GM10847 (cell line): Measurements from ENCODE around the gene SELENOH.

Experiments
- POLR2A ChIP-seq: IDR thresholded peaks from 2 replicates; pipeline ENCODE4 v1.6.1; 2011; ENCODE audit not compliant: insufficient read length; ENCODE audit errors: extremely low read depth

SELENOH gene, protein sequence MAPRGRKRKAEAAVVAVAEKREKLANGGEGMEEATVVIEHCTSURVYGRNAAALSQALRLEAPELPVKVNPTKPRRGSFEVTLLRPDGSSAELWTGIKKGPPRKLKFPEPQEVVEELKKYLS

DNA sequence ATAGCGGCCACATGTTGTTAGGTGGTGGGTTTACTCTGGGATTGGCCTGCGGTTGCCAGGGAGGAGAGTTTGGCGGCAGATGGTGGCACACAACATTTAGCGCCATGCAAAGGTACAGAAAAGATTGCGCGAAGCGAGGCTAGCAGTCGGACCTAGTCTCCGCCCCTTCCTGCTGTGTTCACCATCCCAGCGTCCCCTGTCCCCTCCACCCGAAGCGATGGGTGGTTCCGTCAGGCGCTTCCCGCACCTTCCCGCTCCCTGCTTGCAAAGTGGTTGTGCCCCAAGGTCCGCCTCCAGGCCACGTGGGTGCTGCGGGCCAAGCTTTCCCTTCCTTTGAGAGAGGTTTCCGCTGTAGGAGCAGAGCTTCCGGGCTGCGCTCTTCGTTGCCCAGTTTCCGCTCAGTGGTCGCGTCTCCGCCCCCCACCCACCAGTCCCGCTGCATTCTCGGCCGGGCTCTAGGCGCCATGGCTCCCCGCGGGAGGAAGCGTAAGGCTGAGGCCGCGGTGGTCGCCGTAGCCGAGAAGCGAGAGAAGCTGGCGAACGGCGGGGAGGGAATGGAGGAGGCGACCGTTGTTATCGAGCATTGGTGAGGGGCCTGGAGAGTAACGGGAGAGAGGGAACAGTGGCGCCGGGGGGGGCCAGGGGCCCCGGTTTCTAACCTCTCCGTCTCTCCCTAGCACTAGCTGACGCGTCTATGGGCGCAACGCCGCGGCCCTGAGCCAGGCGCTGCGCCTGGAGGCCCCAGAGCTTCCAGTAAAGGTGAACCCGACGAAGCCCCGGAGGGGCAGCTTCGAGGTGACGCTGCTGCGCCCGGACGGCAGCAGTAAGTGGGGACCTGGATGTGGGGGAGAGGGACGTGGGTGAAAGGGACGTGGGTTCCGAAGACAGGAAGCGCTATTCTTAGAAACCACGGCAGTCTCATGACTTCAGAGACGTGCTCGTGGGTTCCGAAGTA, at the start of gene SELENOH:
SELENOH (plus strand) TSS at position 360 of the 955 bp plus-strand sequence; CDS start at position 465, 105 bp downstream.
- peak; percentile 80 for TF ChIP-seq POLR2A

DNA sequence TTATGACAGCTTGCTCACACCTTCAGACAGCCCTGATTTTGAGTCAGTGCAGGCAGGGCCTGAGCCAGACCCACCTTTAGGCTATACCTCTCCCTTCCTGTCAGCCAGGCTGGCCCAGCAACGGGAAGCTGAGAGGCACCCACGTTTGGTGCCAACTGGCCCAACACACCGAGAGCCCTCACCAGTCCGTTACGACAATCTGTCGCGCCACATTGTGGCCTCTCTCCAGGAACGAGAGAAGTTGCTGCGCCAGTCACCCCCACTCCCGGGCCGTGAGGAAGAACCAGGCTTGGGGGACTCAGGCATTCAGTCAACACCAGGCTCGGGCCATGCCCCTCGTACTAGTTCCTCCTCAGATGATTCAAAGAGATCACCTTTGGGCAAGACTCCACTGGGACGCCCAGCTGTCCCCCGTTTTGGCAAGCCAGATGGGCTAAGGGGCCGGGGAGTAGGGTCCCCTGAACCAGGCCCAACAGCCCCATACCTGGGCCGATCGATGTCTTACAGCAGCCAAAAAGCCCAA, 42.4 kb upstream of the SELENOH start:
- no peak for TF ChIP-seq POLR2A

GRCh38 chr11:57699813-57700212, 41.5 kb upstream of the SELENOH start:
- no peak for TF ChIP-seq POLR2A

GRCh38 chr11:57700425-57700824, 40.9 kb upstream of the SELENOH start:
- no peak for TF ChIP-seq POLR2A

GRCh38 chr11:57703341-57703740, 38.0 kb upstream of the SELENOH start:
- TF ChIP-seq POLR2A = no peak

DNA sequence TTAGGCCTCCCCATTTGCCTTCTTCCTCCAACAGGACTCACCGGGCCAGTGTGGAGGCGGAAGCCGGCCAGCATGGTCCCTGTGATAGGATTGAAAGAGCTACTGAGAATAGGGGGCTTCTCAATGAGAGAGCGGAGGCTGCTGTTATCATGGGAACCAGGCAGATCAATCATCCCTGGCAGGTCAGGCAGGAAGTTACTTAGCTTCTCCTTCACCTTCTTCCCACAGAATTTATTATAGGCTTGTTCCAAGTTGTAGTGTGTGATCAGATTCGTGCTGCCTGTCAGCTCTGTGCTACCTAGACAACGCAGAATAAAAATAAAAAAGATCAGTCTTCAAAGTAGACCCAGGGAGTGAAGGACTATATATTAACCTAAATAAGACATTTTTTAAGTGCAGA, 36.4 kb upstream of the SELENOH start:
- no peak for TF ChIP-seq POLR2A

DNA sequence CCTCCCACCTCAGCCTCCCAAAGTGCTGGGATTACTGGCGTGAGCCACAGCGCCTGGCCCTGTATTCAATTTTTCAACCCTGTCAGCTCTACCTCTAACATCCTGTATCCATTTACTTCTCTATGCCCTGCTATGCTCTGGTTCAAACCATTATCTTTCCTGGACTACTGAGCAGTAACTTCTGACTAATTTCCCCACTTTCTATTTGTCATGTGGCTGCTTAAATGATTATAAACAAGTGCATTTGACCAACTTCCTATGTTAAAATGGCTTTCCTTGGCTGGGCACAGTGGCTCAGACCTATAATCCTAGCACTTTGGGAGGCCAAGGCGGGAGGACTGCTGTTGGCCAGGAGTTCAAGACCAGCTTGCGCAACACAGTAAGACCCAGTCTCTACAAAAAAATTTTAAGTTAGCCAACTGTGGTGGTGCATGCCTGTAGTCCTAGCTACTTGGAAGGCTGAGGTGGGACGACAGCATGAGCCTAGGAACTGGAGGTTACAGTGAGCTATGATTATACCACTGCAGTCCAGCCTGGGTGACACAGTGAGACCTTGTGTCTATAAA, 31.4 kb upstream of the SELENOH start:
- no peak for TF ChIP-seq POLR2A

GRCh38 chr11:57711414-57712255, 29.7 kb upstream of the SELENOH start, which contains the start of gene MED19:
Gene MED19 (minus strand): TSS chr11:57712215. CDS start chr11:57712179, 36 bp downstream.
- TF ChIP-seq POLR2A = no peak

DNA sequence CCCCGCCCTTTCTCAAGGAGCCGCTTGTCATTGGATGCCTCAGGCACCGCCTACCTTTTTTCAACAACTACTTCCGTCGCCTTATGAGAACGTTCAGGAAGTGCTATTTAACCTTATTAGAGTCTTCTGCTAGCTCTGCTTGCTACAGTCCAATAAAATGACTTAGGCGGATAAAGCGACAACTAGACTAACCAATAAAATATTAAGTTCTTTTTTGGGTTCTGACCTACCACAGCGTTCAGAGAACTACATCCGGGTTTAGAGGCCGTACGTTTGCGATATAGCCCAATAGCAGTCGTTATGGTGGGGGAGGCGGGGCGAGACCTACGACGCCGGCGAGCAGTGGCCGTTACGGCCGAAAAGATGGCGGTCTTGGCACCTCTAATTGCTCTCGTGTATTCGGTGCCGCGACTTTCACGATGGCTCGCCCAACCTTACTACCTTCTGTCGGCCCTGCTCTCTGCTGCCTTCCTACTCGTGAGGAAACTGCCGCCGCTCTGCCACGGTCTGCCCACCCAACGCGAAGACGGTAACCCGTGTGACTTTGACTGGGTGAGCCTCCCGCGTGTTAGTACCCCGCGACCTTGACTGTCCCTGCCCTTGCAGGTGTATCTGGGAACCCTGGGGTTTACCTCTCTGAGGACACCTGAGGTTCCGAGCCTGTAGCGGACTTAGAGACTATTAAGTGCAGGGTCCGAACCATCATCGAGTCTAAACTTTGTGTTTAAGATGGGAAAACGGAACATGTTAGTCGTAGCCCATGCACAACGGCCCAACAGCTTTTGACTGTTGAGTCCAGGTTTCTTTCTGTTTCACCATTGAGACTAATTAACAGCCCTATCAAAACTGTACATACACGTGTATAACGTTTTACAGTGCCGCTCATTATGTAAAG, 28.8 kb upstream of the SELENOH start, which contains the start of gene TMX2:
TMX2 (plus strand) TSS at position 338 of the 895 bp plus-strand sequence; CDS start at position 364, 26 bp downstream.
- TF ChIP-seq POLR2A = peak; percentile 60

DNA sequence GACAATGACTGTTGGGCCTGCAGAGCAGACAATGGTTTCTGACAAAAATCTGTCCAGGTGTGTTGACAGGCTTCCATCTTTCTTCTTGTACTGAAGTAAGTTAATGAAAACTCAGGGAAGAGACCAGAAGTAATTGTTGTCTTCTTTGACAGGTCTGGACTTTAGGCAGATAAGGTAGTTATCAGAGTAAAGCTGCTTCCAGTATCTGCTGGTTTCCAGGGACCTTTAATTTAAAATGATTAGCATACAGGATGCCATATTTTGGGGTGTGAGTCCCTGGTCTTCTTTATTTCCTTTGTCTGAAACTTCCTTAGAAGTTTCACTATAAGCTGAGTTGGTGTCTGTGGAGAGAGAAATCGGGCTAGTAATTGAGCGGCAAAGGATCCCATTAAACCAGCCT, 27.5 kb upstream of the SELENOH start:
- no peak for TF ChIP-seq POLR2A

- no peak for TF ChIP-seq POLR2A
Observed at GRCh38 chr11:57727185-57727584, 14.1 kb upstream of the SELENOH start.

GRCh38 chr11:57728829-57729228, 12.5 kb upstream of the SELENOH start:
- no peak for TF ChIP-seq POLR2A

GRCh38 chr11:57729479-57729878, 11.8 kb upstream of the SELENOH start:
- TF ChIP-seq POLR2A = no peak

DNA sequence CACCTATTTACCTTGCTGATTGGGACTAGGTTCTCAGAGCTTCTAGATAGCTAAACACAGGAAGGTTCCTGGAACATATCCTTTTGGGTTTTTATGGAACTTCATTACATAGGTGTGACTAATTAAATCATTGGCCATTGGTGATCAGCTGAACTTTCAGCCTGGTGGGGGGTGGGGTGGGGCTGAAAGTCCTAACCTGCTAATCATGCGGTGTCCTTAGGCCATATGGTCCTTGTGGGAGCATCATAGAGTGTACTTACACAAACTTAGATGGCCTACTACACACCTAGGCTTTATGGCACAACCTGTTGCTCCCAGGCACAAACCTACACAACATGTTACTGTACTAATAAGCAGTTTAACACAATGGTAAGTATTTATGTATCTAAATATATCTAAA, 8.6 kb upstream of the SELENOH start:
- no peak for TF ChIP-seq POLR2A
